ENCODE data around the gene ZRANB1.

GRCh38 chr10:124996127-124996853, 54.4 kb downstream of the ZRANB1 start:
- no peak for TF ChIP-seq EZH2 (IDR thresholded peaks at IDR 0.05; ENCODE audit: insufficient read depth, poor library complexity, severe bottlenecking)
- TF ChIP-seq EZH2phosphoT487 (IDR thresholded peaks at IDR 0.05; ENCODE audit: insufficient read depth, low read depth), result no peak

Data from GM23248 (cell line).